ENCODE results near the gene DPH3.
"Not testable (repeated sequence)": the region's sequence is repeated elsewhere in the genome, so short reads cannot be mapped to it uniquely, and the experiment has no call there.

DPH3 gene

GRCh38 chr3:16264708-16265454, at the start of gene DPH3, which contains the start of gene OXNAD1:
DPH3 (minus strand) TSS chr3:16264943; CDS start chr3:16264876, 67 bp downstream.
OXNAD1 (plus strand) TSS chr3:16265212; CDS start chr3:16270953, 5,741 bp downstream.
- H3K4me1 ChIP-seq (ENCODE audit: control insufficient read depth in 2 of 2, insufficient read depth in 2 of 2, low read length in 2 of 2): peaks cover 17 to 22% of the 10 kb centered on the region in 2 donors
- H3K36me3 ChIP-seq (ENCODE audit: control insufficient read depth in 2 of 2, insufficient read depth in 2 of 2, low read length in 2 of 2): peaks cover 0 to 10% of the 10 kb centered on the region in 2 donors
- no peaks in the 10 kb centered on the region for H3K27me3 ChIP-seq (ENCODE audit: control insufficient read depth in 2 of 2, insufficient read depth in 2 of 2, low read length in 2 of 2)
- peak within 1 kb of the TSS; percentile 91 to 94 for H3K27ac ChIP-seq (ENCODE audit: low read depth in 2 of 2, low read length in 2 of 2)
- H3K9ac ChIP-seq (ENCODE audit: low read depth in 1 of 2, low read length in 2 of 2): peak within 1 kb of the TSS; percentile 88 to 96
- H3K9me3 ChIP-seq (ENCODE audit: control insufficient read depth in 2 of 2, low read length in 2 of 2): no peaks in the 10 kb centered on the region
- peak within 1 kb of the TSS; percentile 90 to 98 for H3K4me3 ChIP-seq (ENCODE audit: low read length in 2 of 2)

- Histone ChIP-seq H3K9ac (ENCODE audit: low read depth in 1 of 2, low read length in 2 of 2) (no peak overlapping the region), H3K36me3 (ENCODE audit: control insufficient read depth in 2 of 2, insufficient read depth in 2 of 2, low read length in 2 of 2) (peaks cover 20 to 35% of the 10 kb centered on the region in 2 donors), H3K27me3 (ENCODE audit: control insufficient read depth in 2 of 2, insufficient read depth in 2 of 2, low read length in 2 of 2) (no peaks in the 10 kb centered on the region), H3K9me3 (ENCODE audit: control insufficient read depth in 2 of 2, low read length in 2 of 2) (no peaks in the 10 kb centered on the region), H3K4me3 (ENCODE audit: low read length in 2 of 2) (no peak overlapping the region), H3K4me1 (ENCODE audit: control insufficient read depth in 2 of 2, insufficient read depth in 2 of 2, low read length in 2 of 2) (peaks cover 0 to 7% of the 10 kb centered on the region in 2 donors), H3K27ac (ENCODE audit: low read depth in 2 of 2, low read length in 2 of 2) (no peak overlapping the region)
These were observed 49.3 kb upstream of the DPH3 start for GRCh38 chr3:16313886-16314645.

- Histone ChIP-seq H3K9ac (ENCODE audit: low read depth in 1 of 2, low read length in 2 of 2) (no peak overlapping the region), H3K27me3 (ENCODE audit: control insufficient read depth in 2 of 2, insufficient read depth in 2 of 2, low read length in 2 of 2) (no peaks in the 10 kb centered on the region), H3K9me3 (ENCODE audit: control insufficient read depth in 2 of 2, low read length in 2 of 2) (no peaks in the 10 kb centered on the region), H3K4me3 (ENCODE audit: low read length in 2 of 2) (peak overlapping the region in 1 of 2 donors; percentile 4), H3K36me3 (ENCODE audit: control insufficient read depth in 2 of 2, insufficient read depth in 2 of 2, low read length in 2 of 2) (peaks cover 20 to 26% of the 10 kb centered on the region in 2 donors), H3K4me1 (ENCODE audit: control insufficient read depth in 2 of 2, insufficient read depth in 2 of 2, low read length in 2 of 2) (peaks cover 0 to 4% of the 10 kb centered on the region in 2 donors), H3K27ac (ENCODE audit: low read depth in 2 of 2, low read length in 2 of 2) (peak overlapping the region; percentile 55 to 66)
These were observed 47.3 kb upstream of the DPH3 start for GRCh38 chr3:16311960-16312451.

- not testable (repeated sequence) for H3K27me3 ChIP-seq (ENCODE audit: control insufficient read depth in 2 of 2, insufficient read depth in 2 of 2, low read length in 2 of 2); H3K4me3 ChIP-seq (ENCODE audit: low read length in 2 of 2); H3K9me3 ChIP-seq (ENCODE audit: control insufficient read depth in 2 of 2, low read length in 2 of 2); H3K27ac ChIP-seq (ENCODE audit: low read depth in 2 of 2, low read length in 2 of 2); H3K4me1 ChIP-seq (ENCODE audit: control insufficient read depth in 2 of 2, insufficient read depth in 2 of 2, low read length in 2 of 2); H3K9ac ChIP-seq (ENCODE audit: low read depth in 1 of 2, low read length in 2 of 2)
- peaks cover 19 to 20% of the 10 kb centered on the region in 2 donors for H3K36me3 ChIP-seq (ENCODE audit: control insufficient read depth in 2 of 2, insufficient read depth in 2 of 2, low read length in 2 of 2)
These were observed 45.7 kb upstream of the DPH3 start for GRCh38 chr3:16310486-16310885.

GRCh38 chr3:16309558-16309957, 44.8 kb upstream of the DPH3 start:
- Histone ChIP-seq H3K9ac (ENCODE audit: low read depth in 1 of 2, low read length in 2 of 2) (no peak overlapping the region), H3K9me3 (ENCODE audit: control insufficient read depth in 2 of 2, low read length in 2 of 2) (no peaks in the 10 kb centered on the region), H3K4me1 (ENCODE audit: control insufficient read depth in 2 of 2, insufficient read depth in 2 of 2, low read length in 2 of 2) (peaks cover 0 to 3% of the 10 kb centered on the region in 2 donors), H3K27me3 (ENCODE audit: control insufficient read depth in 2 of 2, insufficient read depth in 2 of 2, low read length in 2 of 2) (no peaks in the 10 kb centered on the region), H3K4me3 (ENCODE audit: low read length in 2 of 2) (no peak overlapping the region), H3K36me3 (ENCODE audit: control insufficient read depth in 2 of 2, insufficient read depth in 2 of 2, low read length in 2 of 2) (peaks cover 24 to 26% of the 10 kb centered on the region in 2 donors), H3K27ac (ENCODE audit: low read depth in 2 of 2, low read length in 2 of 2) (no peak overlapping the region)

GRCh38 chr3:16308727-16309126, 44.0 kb upstream of the DPH3 start:
- no peak overlapping the region for H3K27ac ChIP-seq (ENCODE audit: low read depth in 2 of 2, low read length in 2 of 2)
- H3K9ac ChIP-seq (ENCODE audit: low read depth in 1 of 2, low read length in 2 of 2): no peak overlapping the region
- peaks cover 24 to 28% of the 10 kb centered on the region in 2 donors for H3K36me3 ChIP-seq (ENCODE audit: control insufficient read depth in 2 of 2, insufficient read depth in 2 of 2, low read length in 2 of 2)
- no peaks in the 10 kb centered on the region for H3K9me3 ChIP-seq (ENCODE audit: control insufficient read depth in 2 of 2, low read length in 2 of 2)
- no peak overlapping the region for H3K4me3 ChIP-seq (ENCODE audit: low read length in 2 of 2)
- peaks cover 0 to 3% of the 10 kb centered on the region in 2 donors for H3K4me1 ChIP-seq (ENCODE audit: control insufficient read depth in 2 of 2, insufficient read depth in 2 of 2, low read length in 2 of 2)
- no peaks in the 10 kb centered on the region for H3K27me3 ChIP-seq (ENCODE audit: control insufficient read depth in 2 of 2, insufficient read depth in 2 of 2, low read length in 2 of 2)

GRCh38 chr3:16307832-16308531, 43.2 kb upstream of the DPH3 start:
- H3K36me3 ChIP-seq (ENCODE audit: control insufficient read depth in 2 of 2, insufficient read depth in 2 of 2, low read length in 2 of 2): peaks cover 24 to 27% of the 10 kb centered on the region in 2 donors
- no peaks in the 10 kb centered on the region for H3K9me3 ChIP-seq (ENCODE audit: control insufficient read depth in 2 of 2, low read length in 2 of 2)
- H3K27me3 ChIP-seq (ENCODE audit: control insufficient read depth in 2 of 2, insufficient read depth in 2 of 2, low read length in 2 of 2): no peaks in the 10 kb centered on the region
- no peak overlapping the region for H3K27ac ChIP-seq (ENCODE audit: low read depth in 2 of 2, low read length in 2 of 2)
- H3K4me3 ChIP-seq (ENCODE audit: low read length in 2 of 2): no peak overlapping the region
- H3K4me1 ChIP-seq (ENCODE audit: control insufficient read depth in 2 of 2, insufficient read depth in 2 of 2, low read length in 2 of 2): peaks cover 0 to 3% of the 10 kb centered on the region in 2 donors
- H3K9ac ChIP-seq (ENCODE audit: low read depth in 1 of 2, low read length in 2 of 2): no peak overlapping the region

- H3K36me3 ChIP-seq (ENCODE audit: control insufficient read depth in 2 of 2, insufficient read depth in 2 of 2, low read length in 2 of 2): peaks cover 33 to 43% of the 10 kb centered on the region in 2 donors
- H3K4me1 ChIP-seq (ENCODE audit: control insufficient read depth in 2 of 2, insufficient read depth in 2 of 2, low read length in 2 of 2): peaks cover 0 to 3% of the 10 kb centered on the region in 2 donors
- no peaks in the 10 kb centered on the region for H3K27me3 ChIP-seq (ENCODE audit: control insufficient read depth in 2 of 2, insufficient read depth in 2 of 2, low read length in 2 of 2)
- no peak overlapping the region for H3K9ac ChIP-seq (ENCODE audit: low read depth in 1 of 2, low read length in 2 of 2)
- H3K27ac ChIP-seq (ENCODE audit: low read depth in 2 of 2, low read length in 2 of 2): peak overlapping the region in 1 of 2 donors; percentile 11
- H3K9me3 ChIP-seq (ENCODE audit: control insufficient read depth in 2 of 2, low read length in 2 of 2): no peaks in the 10 kb centered on the region
- H3K4me3 ChIP-seq (ENCODE audit: low read length in 2 of 2): no peak overlapping the region
These were observed 40.4 kb upstream of the DPH3 start for GRCh38 chr3:16305111-16305541.

- no peak overlapping the region for H3K4me3 ChIP-seq (ENCODE audit: low read length in 2 of 2)
- no peak overlapping the region for H3K27ac ChIP-seq (ENCODE audit: low read depth in 2 of 2, low read length in 2 of 2)
- peaks cover 33 to 43% of the 10 kb centered on the region in 2 donors for H3K36me3 ChIP-seq (ENCODE audit: control insufficient read depth in 2 of 2, insufficient read depth in 2 of 2, low read length in 2 of 2)
- H3K9ac ChIP-seq (ENCODE audit: low read depth in 1 of 2, low read length in 2 of 2): no peak overlapping the region
- H3K9me3 ChIP-seq (ENCODE audit: control insufficient read depth in 2 of 2, low read length in 2 of 2): no peaks in the 10 kb centered on the region
- no peaks in the 10 kb centered on the region for H3K27me3 ChIP-seq (ENCODE audit: control insufficient read depth in 2 of 2, insufficient read depth in 2 of 2, low read length in 2 of 2)
- H3K4me1 ChIP-seq (ENCODE audit: control insufficient read depth in 2 of 2, insufficient read depth in 2 of 2, low read length in 2 of 2): peaks cover 0 to 3% of the 10 kb centered on the region in 2 donors
These were observed 39.6 kb upstream of the DPH3 start for GRCh38 chr3:16304061-16305010.

Data from mucosa of rectum (tissue), 2 donors.